ENCODE measurements around the gene ANKRD24. TPM values are rescaled to one million over a fixed set of nuclear protein-coding genes. Genes with fewer than 3 reads are reported as not detected.
"Not testable (repeated sequence)": the region's sequence is repeated elsewhere in the genome, so short reads cannot be mapped to it uniquely, and the experiment has no call there.

Gene ANKRD24
- total RNA-seq, 2 experiments from 2014 or later, result 1.3 TPM

DNA sequence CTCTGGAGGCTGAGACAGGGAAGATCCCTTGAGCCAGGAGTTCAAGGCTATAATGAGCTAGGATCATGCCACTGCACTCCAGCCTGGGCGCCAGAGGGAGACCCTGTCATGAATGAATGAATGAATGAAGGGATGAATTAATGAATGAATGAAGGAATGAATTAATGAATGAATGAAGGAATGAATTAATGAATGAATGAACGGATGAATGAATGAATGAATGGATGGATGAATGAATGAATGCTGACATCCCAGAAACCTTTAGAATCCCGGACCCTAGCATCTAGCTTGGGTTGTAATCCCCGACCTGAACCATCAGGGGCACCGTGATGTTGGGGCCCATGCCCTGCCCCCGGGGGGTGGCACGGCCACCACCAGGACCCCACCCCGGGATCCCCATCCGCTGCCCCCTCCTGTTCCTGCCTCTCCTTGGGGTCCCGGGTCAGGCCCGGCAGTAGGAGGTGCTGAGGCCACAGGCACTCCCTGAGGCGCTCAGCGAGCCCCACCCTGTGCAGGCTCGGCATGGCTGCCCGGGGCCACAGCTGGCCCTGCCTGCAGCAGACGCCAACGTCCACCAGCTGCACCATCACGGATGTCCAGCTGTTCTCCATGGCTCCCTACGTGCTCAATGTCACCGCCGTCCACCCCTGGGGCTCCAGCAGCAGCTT is 50.3 kb downstream of the ANKRD24 start:
- Mint-ChIP-seq H3K27me3 (no peaks in the 10 kb centered on the region), H3K4me1 (peaks cover 2% of the 10 kb centered on the region), H3K4me3 (no peak overlapping the region), H3K27ac (no peak overlapping the region), H3K36me3 (ENCODE audit: low read depth) (no peaks in the 10 kb centered on the region), H3K9me3 (no peaks in the 10 kb centered on the region)
- no peak for DNase-seq
- CTCF ChIA-PET, result interaction anchor here (0.5 to 2.3 kb wide), 8 partner anchors 9 to 343 kb away, joined by 3 to 7 read pairs (median 4); partner anchors contain the start of gene YJU2
- POLR2A ChIA-PET, result interaction anchor here (0.8 to 1.5 kb wide), 3 partner anchors 14 to 169 kb away, joined by 3 to 9 read pairs (median 4); partner anchors contain the start of genes CHAF1A and YJU2

DNA sequence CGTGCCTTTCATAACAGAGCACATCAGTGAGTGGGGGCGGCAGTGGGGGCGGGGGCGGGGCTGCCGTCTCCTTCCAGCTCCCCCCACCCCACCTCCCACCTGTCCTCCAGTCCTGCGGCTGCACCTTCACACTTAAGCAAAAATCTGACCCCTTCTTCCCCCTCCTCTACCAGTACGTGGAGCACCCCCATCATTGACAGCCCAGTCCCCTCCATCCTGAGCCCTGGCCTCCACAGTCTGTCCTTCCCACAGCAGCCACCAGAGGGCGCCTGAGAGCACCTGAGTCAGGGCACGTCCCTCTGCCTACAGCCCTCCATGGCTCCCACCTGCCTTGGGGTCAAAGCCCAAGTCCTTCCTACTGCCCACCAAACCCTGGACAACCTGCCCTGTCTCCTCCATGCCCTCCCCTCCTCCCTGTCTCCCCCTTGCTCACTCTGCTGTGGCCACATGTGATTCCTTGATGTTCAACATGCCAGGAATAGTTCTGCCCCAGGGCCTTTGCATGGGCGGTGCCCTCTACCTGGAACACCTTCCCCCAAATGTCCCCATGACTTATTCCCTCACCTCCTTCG is 50.9 kb downstream of the ANKRD24 start:
- no peaks in the 10 kb centered on the region for H3K9me3 Mint-ChIP-seq
- DNase-seq, result peak; percentile 77
- POLR2A ChIA-PET, result interaction anchor here (0.6 to 1.0 kb wide), 2 partner anchors 21 to 246 kb away, joined by 3 read pairs; no protein-coding TSS in a partner anchor
- no peak overlapping the region for H3K27ac Mint-ChIP-seq
- CTCF ChIA-PET, result interaction anchor here (1.0 to 2.3 kb wide), 7 partner anchors 9 to 34 kb away, joined by 3 to 7 read pairs (median 5); partner anchors contain the start of gene YJU2
- H3K4me3 Mint-ChIP-seq, result no peak overlapping the region
- H3K36me3 Mint-ChIP-seq (ENCODE audit: low read depth), result no peaks in the 10 kb centered on the region
- H3K27me3 Mint-ChIP-seq, result no peaks in the 10 kb centered on the region
- peaks cover 2% of the 10 kb centered on the region for H3K4me1 Mint-ChIP-seq

DNA sequence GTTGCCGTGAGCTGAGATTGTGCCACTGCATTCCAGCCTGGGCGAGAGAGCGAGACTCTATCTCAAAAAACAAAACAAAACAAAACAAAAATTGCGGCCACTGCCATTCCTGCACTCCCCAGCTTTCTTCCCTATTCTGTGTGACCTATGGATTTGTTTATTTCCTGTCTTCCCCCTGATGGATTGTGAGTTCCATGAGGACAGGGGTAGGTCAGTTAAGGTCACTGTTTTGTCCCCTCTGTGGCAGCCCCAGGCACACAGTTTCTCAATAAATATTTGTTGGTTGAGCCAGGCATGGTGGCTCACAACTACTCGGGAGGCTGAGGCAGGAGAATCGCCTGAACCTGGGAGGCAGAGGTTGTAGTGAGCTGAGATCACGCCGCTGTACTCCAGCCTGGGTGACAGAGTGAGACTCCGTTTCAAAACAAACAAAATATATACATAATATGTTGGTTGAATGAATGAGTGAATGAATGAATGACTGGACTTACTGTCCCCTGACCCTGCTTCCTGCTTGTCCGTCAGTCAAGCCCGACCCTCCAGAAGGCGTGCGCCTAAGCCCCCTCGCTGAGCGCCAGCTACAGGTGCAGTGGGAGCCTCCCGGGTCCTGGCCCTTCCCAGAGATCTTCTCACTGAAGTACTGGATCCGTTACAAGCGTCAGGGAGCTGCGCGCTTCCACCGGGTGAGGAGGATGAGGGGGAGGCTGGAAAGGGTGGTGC is 51.8 kb downstream of the ANKRD24 start:
- no peak for DNase-seq
- Mint-ChIP-seq H3K36me3 (ENCODE audit: low read depth) (no peaks in the 10 kb centered on the region), H3K4me1 (peaks cover 2% of the 10 kb centered on the region), H3K9me3 (no peaks in the 10 kb centered on the region), H3K27ac (no peak overlapping the region), H3K27me3 (no peaks in the 10 kb centered on the region), H3K4me3 (no peak overlapping the region)
- CTCF ChIA-PET, result interaction anchor here (0.6 to 1.7 kb wide), 4 partner anchors 10 to 150 kb away, joined by 5 read pairs; partner anchors contain the start of gene YJU2
- POLR2A ChIA-PET, result interaction anchor here (1.3 kb wide), 1 partner anchor 13 kb away, joined by 4 read pairs; the partner anchor contains the start of gene YJU2

DNA sequence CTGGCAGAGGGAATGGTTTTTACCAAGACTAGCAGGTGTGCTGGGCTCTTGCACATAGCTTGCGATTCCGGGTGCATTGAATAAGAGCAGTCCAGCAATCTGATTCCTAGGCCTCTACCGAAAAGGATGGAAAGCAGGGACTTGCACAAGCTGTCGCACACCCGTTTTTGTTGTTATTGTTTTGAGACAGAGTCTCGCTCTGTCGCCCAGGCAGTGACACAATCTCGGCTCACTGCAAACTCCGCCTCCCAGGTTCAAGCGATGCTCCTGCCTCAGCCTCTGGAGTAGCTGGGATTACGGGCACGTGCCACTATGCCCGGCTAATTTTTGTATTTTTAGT is 52.3 kb downstream of the ANKRD24 start:
- no peak for DNase-seq
- Mint-ChIP-seq H3K27ac (no peak overlapping the region), H3K9me3 (no peaks in the 10 kb centered on the region), H3K4me3 (no peak overlapping the region), H3K4me1 (peaks cover 2% of the 10 kb centered on the region), H3K27me3 (no peaks in the 10 kb centered on the region), H3K36me3 (ENCODE audit: low read depth) (no peaks in the 10 kb centered on the region)
- ChIA-PET POLR2A (interaction anchor here (1.3 kb wide), 1 partner anchor 12 kb away, joined by 4 read pairs; the partner anchor contains the start of gene YJU2), CTCF (interaction anchor here (1.4 to 1.7 kb wide), 2 partner anchors 9 to 12 kb away, joined by 5 read pairs; partner anchors contain the start of gene YJU2)

DNA sequence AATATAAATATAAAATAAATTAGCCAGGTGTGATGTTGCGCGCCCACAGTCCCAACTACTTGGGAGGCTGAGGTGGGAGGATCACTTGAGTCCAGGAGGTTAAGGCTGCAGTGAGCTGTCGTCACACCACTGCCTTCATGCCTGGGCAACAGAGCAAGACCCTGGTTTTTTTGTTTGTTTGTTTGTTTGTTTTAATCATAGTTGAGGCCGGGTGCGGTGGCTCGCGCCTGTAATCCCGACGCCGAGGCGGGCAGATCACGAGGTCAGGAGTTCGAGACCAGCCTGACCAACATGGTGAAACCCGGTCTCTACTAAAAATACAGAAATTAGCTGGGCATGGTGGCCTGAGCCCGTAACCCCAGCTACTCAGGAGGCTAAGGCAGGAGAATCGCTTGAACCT is 55.0 kb downstream of the ANKRD24 start:
- H3K27me3 Mint-ChIP-seq; H3K36me3 Mint-ChIP-seq (ENCODE audit: low read depth); DNase-seq; H3K4me3 Mint-ChIP-seq; H3K9me3 Mint-ChIP-seq; CTCF ChIA-PET; H3K27ac Mint-ChIP-seq; H3K4me1 Mint-ChIP-seq; POLR2A ChIA-PET: not testable (repeated sequence)

DNA sequence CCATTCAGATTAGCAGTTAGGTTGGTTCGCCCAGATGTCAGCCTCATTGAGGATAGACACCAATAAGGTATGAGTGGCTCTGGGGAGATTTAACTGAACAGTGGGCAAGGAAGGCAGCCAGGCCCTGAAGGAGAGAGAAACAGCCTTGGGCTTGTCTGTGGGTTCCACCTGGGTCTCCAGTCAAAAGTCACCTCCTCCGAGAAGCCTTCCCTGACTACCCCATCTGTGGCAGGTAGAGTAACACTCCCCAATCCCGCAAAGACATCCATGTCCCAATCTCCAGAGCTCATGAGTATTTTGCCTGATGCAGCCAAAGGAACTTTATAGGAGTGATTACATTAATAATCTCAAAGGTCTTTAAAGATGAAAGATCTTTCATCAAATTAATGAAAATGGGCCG is 56.3 kb downstream of the ANKRD24 start:
- Mint-ChIP-seq H3K9me3 (peaks cover 4% of the 10 kb centered on the region), H3K4me3 (no peak overlapping the region), H3K27ac (no peak overlapping the region), H3K27me3 (peaks cover 4% of the 10 kb centered on the region), H3K4me1 (peaks cover 1% of the 10 kb centered on the region), H3K36me3 (ENCODE audit: low read depth) (peaks cover 5% of the 10 kb centered on the region)
- ChIA-PET POLR2A (no interaction called here), CTCF (interaction anchor here (0.6 kb wide), 1 partner anchor 134 kb away, joined by 4 read pairs; no protein-coding TSS in a partner anchor)
- DNase-seq, result no peak

DNA sequence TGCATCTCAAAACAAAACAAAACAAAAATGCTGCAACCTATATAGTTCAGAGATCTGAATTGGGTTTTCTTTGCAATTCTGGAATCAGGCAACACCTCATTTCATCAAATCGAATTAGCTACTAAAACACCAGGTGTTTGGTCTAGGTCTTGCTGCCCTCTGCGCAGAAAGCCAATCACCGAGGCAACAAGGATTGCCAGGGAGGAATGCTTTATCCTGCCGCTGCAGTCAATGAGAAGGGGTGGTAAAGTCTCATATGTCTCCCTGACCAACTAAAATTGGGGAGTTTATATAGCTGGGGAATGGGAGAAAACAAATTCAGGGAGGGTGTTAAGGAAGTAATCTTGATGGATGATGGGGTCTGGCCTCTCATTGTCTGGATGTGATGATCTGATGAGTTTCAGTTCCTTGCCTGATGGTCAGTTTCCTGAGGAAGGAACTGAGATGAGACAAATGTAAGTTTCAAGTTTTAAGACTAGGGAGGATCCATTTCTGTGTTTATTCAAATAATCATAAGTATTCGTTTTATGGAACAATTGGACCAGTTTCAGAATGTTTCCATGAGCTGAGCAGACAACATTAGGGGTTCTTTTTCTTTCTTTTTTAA is 59.4 kb downstream of the ANKRD24 start:
- H3K4me1 Mint-ChIP-seq, result peaks cover 8% of the 10 kb centered on the region
- no peak overlapping the region for H3K27ac Mint-ChIP-seq
- peaks cover 4% of the 10 kb centered on the region for H3K27me3 Mint-ChIP-seq
- ChIA-PET POLR2A (no interaction called here), CTCF (interaction anchor here (1.0 kb wide), 2 partner anchors 9 to 254 kb away, joined by 5 to 7 read pairs; no protein-coding TSS in a partner anchor)
- peaks cover 4% of the 10 kb centered on the region for H3K9me3 Mint-ChIP-seq
- peaks cover 5% of the 10 kb centered on the region for H3K36me3 Mint-ChIP-seq (ENCODE audit: low read depth)
- H3K4me3 Mint-ChIP-seq, result no peak overlapping the region
- DNase-seq, result no peak

DNA sequence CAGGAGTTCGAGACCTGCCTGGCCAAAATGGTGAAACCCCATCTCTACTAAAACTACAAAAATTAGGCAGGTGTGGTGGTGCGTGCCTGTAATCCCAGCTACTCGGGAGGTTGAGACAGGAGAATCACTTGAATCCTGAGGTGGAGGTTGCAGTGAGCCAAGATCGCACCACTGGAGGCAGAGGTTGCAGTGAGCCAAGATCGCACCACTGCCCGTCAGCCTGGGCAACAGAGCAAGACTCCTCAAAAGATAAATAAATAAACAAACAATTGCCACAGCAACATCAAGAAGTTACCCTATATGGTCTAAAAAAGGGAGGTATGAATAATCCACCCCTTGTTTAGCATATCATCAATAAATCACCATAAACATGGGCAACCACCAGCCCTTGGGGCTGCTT is 63.4 kb downstream of the ANKRD24 start:
- Mint-ChIP-seq H3K4me1 (peaks cover 19% of the 10 kb centered on the region), H3K4me3 (peak overlapping the region; percentile 80), H3K27ac (peak overlapping the region; percentile 89), H3K36me3 (ENCODE audit: low read depth) (peaks cover 26% of the 10 kb centered on the region)
- H3K9me3 Mint-ChIP-seq, H3K27me3 Mint-ChIP-seq, CTCF ChIA-PET, DNase-seq, POLR2A ChIA-PET: not testable (repeated sequence)

DNA sequence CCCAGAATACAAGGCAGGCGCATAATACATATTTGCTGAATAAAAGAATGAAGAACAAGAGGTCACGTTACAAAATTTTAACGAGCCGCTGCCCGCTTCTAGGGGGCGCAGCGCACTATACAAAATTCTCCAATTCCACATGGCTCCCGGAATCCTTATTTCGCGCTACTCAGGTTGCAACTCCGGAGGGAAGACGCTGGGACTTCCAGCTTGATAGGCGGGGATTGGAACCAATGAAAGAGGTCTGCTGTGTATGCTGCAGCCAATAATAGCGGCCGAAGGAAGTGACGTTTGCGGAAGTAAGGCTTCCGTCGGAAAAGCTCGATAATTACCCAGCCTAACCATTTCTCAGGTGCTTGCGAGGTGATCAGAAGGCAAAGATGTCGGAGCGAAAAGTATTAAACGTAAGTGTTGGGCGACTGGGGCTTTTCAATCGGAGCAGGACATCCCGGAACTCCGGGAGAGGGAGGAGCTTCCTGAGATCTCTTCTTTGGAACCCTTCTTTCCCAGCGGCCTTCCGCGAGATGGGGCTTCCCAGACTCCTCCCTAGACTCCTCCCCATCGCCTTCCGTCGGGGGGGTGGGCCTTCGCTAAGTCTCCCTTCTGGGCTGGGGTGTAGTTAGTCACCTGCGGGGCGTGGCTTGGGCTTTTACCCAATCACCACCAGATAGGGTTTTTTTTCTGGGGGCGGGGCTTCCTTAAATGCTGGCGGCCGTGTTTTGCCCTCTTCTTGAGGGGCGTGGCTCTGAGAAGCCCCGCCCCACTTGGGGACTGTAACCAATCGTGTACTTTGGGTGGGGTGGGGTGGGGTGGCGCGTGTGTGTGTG is 64.5 kb downstream of the ANKRD24 start, which contains the start of gene YJU2:
Gene YJU2 (plus strand): TSS at position 314 of the 827 bp plus-strand sequence. CDS start 67 bp downstream, at position 381.
- peak within 1 kb of the TSS; percentile 80 for H3K4me3 Mint-ChIP-seq
- CTCF ChIA-PET, result interaction anchor here (0.6 to 1.3 kb wide), 12 partner anchors 13 to 1581 kb away, joined by 3 to 10 read pairs (median 4); partner anchors contain the start of genes CHAF1A, HDGFL2 and SH3GL1
- H3K9me3 Mint-ChIP-seq, result peaks cover 2% of the 10 kb centered on the region
- H3K36me3 Mint-ChIP-seq (ENCODE audit: low read depth), result peaks cover 31% of the 10 kb centered on the region
- peak; percentile 99 for DNase-seq
- POLR2A ChIA-PET, result interaction anchor here (0.7 to 1.3 kb wide), 22 partner anchors 10 to 485 kb away, joined by 3 to 12 read pairs (median 4); partner anchors contain the start of genes CHAF1A, EBI3, EEF2 and HDGFL2
- H3K27ac Mint-ChIP-seq, result peak within 1 kb of the TSS; percentile 89
- peaks cover 19% of the 10 kb centered on the region for H3K4me1 Mint-ChIP-seq
- H3K27me3 Mint-ChIP-seq, result peaks cover 2% of the 10 kb centered on the region

DNA sequence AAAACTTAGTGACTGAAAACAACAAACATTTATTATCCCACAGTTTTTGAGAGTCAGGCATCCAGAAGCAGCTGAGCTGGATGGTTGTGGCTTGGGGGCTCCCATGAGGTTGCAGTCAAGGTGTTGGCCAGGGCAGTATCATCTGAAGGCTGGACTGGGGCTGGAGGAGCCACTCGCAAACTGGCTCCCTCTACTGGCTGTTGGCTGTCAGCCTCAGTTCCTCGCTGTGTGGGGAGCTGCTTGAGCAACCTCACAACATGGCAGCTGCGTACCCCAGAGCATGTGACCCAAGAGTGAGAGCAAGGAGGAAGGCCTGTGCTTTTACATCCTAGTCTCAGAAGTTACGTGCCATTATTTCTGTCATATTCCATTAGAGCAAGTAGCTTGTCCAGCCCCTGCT is 74.1 kb downstream of the ANKRD24 start:
- H3K9me3 Mint-ChIP-seq, result no peaks in the 10 kb centered on the region
- H3K27ac Mint-ChIP-seq, result no peak overlapping the region
- H3K36me3 Mint-ChIP-seq (ENCODE audit: low read depth), result peaks cover 54% of the 10 kb centered on the region
- ChIA-PET CTCF (interaction anchor here (1.3 to 1.4 kb wide), 3 partner anchors 10 to 65 kb away, joined by 3 to 8 read pairs (median 4); no protein-coding TSS in a partner anchor), POLR2A (interaction anchor here (0.7 kb wide), 1 partner anchor 10 kb away, joined by 3 read pairs; the partner anchor contains the start of gene YJU2)
- no peaks in the 10 kb centered on the region for H3K27me3 Mint-ChIP-seq
- no peak for DNase-seq
- H3K4me3 Mint-ChIP-seq, result no peak overlapping the region
- peaks cover 1% of the 10 kb centered on the region for H3K4me1 Mint-ChIP-seq

DNA sequence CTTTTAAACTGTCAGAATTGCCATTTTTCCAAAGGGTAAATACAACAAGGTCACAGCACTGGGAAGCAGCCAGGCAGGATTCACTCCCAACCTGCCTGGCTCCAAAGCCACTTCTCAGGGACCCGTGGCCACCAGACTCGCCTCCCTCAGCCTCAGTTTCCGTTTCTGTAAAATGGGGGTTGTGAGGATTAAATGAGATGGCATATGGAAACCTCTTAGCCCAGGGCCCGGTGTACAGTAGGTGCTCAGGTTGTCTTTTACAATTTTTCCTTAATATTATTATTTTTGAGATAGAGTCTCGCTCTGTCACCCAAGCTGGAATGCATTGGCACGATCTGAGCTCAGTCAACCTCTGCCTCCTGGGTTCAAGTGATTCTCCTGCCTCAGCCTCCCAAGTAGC is 74.5 kb downstream of the ANKRD24 start:
- ChIA-PET POLR2A (interaction anchor here (0.7 kb wide), 1 partner anchor 10 kb away, joined by 3 read pairs; the partner anchor contains the start of gene YJU2), CTCF (interaction anchor here (1.3 kb wide), 2 partner anchors 10 to 27 kb away, joined by 3 to 8 read pairs; no protein-coding TSS in a partner anchor)
- H3K27me3 Mint-ChIP-seq, result no peaks in the 10 kb centered on the region
- no peak overlapping the region for H3K27ac Mint-ChIP-seq
- H3K36me3 Mint-ChIP-seq (ENCODE audit: low read depth), result peaks cover 51% of the 10 kb centered on the region
- H3K4me3 Mint-ChIP-seq, result no peak overlapping the region
- no peaks in the 10 kb centered on the region for H3K9me3 Mint-ChIP-seq
- peaks cover 1% of the 10 kb centered on the region for H3K4me1 Mint-ChIP-seq
- no peak for DNase-seq

Measured in activated CD4-positive, alpha-beta memory T cell treated with anti-CD3 and anti-CD28 coated beads, Interleukin-2, amount 10 ng/mL, durations not matched to agents 7 days and 5 days (primary cell).